DOHH2 (cell line): ENCODE results near the gene ADCY4.

Experiments
- H3F3A ChIP-seq: fragments of 200-600 bp; sonication (generic), shearing (Covaris generic); 2 replicates; pipeline ENCODE4 v1.6.0; 2016; ENCODE audit warnings: antibody characterized with exemption, mild to moderate bottlenecking; ENCODE audit not compliant: control insufficient read depth, insufficient read depth
- H3K27ac ChIP-seq: fragments of 200-600 bp; sonication (generic); 2 replicates; pipeline ENCODE4 v1.5.1; 2014; ENCODE audit warnings: low read depth, mild to moderate bottlenecking, low read length, moderate library complexity
- H3K27me3 ChIP-seq: fragments of 200-600 bp; sonication (generic); 2 replicates; pipeline ENCODE4 v1.6.1; 2014; ENCODE audit warnings: mild to moderate bottlenecking, low read length, mixed read lengths; ENCODE audit not compliant: control insufficient read depth
- H3K36me3 ChIP-seq: fragments of 200-600 bp; sonication (generic); 2 replicates; pipeline ENCODE4 v1.6.1; 2014; ENCODE audit warnings: mild to moderate bottlenecking, low read length, moderate library complexity, mixed read lengths; ENCODE audit not compliant: control insufficient read depth
- H3K4me1 ChIP-seq: fragments of 200-600 bp; sonication (generic); 2 replicates; pipeline ENCODE4 v1.6.1; 2014; ENCODE audit warnings: mild to moderate bottlenecking, low read length, mixed read lengths; ENCODE audit not compliant: control insufficient read depth
- H3K4me2 ChIP-seq: fragments of 200-600 bp; sonication (generic); 2 replicates; pipeline ENCODE4 v1.6.0; 2014; ENCODE audit warnings: mild to moderate bottlenecking, low read length, moderate library complexity
- H3K4me3 ChIP-seq: fragments of 200-600 bp; sonication (generic); 2 replicates; pipeline ENCODE4 v1.5.1; 2014; ENCODE audit warnings: mild to moderate bottlenecking, low read length, mixed read lengths
- H3K79me2 ChIP-seq: fragments of 200-600 bp; sonication (generic); 2 replicates; pipeline ENCODE4 v1.6.1; 2014; ENCODE audit warnings: mild to moderate bottlenecking, low read length, mixed read lengths; ENCODE audit not compliant: control insufficient read depth
- H3K9me2 ChIP-seq: fragments of 200-600 bp; sonication (generic); replicated peaks from 2 replicates; pipeline ENCODE4 v1.6.1; 2014; ENCODE audit warnings: mild to moderate bottlenecking, low read length, mixed read lengths; ENCODE audit not compliant: control insufficient read depth
- H3K9me3 ChIP-seq: fragments of 200-600 bp; sonication (generic); 2 replicates; pipeline ENCODE4 v1.6.1; 2014; ENCODE audit warnings: antibody characterized with exemption, low read length, mixed read lengths; ENCODE audit not compliant: control insufficient read depth, insufficient read depth
- H4K20me1 ChIP-seq: fragments of 200-600 bp; sonication (generic); 2 replicates; pipeline ENCODE4 v1.6.0; 2014; ENCODE audit warnings: low read depth, mild to moderate bottlenecking, antibody characterized with exemption, low read length, moderate library complexity; ENCODE audit not compliant: control insufficient read depth, insufficient read depth
- CTCF ChIP-seq: fragments of 200-600 bp; sonication (generic); IDR thresholded peaks from one replicate; pipeline ENCODE4 v1.5.1; 2014; ENCODE audit warnings: antibody characterized with exemption, mild to moderate bottlenecking, low read depth, low read length; ENCODE audit not compliant: poor library complexity, severe bottlenecking
- EZH2phosphoT487 ChIP-seq: fragments of 200-600 bp; sonication (generic); IDR thresholded peaks from 2 replicates; pipeline ENCODE4 v1.6.1; 2017; ENCODE audit warnings: borderline replicate concordance, mild to moderate bottlenecking, antibody characterized with exemption, low read length, moderate library complexity, mixed read lengths

Gene ADCY4

GRCh38 chr14:24269368-24269767, 65.5 kb downstream of the ADCY4 start:
- Histone ChIP-seq H3K4me1 (peaks cover 35% of the 10 kb centered on the region), H3K36me3 (no peaks in the 10 kb centered on the region)

More at GRCh38 chr14:24269368-24269767, 65.5 kb downstream of the ADCY4 start:
- H3K9me2 ChIP-seq, result no peaks in the 10 kb centered on the region
- H3K9me3 ChIP-seq, result no peaks in the 10 kb centered on the region
- H3K4me3 ChIP-seq, result no peak overlapping the region
- H4K20me1 ChIP-seq, result no peaks in the 10 kb centered on the region
- peaks cover 2% of the 10 kb centered on the region; the same call in 1 of the 2 replicates for H3F3A ChIP-seq
- no peak overlapping the region for H3K4me2 ChIP-seq
- TF ChIP-seq CTCF (no peak), EZH2phosphoT487 (no peak)
- H3K79me2 ChIP-seq, result peaks cover 4% of the 10 kb centered on the region
- no peaks in the 10 kb centered on the region for H3K27me3 ChIP-seq
- no peak overlapping the region for H3K27ac ChIP-seq
